ENCODE measurements around the gene NMU. TPM values are rescaled to one million over a fixed set of nuclear protein-coding genes. Genes with fewer than 3 reads are reported as not detected.

NMU gene
- total and polyA plus RNA-seq, 2 donors from 2014 or later, result 0.54 to 0.79 TPM

- H3K36me3 ChIP-seq (ENCODE audit: control insufficient read depth in 2 of 3, insufficient read depth in 3 of 3, low read length in 3 of 3), result no peaks in the 10 kb centered on the region
- DNase-seq (no peak), FAIRE-seq (no peak)
- peak overlapping the region; percentile 81 to 91 (median 87) for H3K4me3 ChIP-seq (ENCODE audit: low read length in 3 of 3)
- H3K9me3 ChIP-seq (ENCODE audit: control insufficient read depth in 2 of 3, insufficient read depth in 1 of 3, low read length in 3 of 3), result no peaks in the 10 kb centered on the region
- TF ChIP-seq CTCF (IDR thresholded peaks at IDR 0.05; ENCODE audit: borderline replicate concordance, extremely low read depth, insufficient read depth), result no peak
- H3K4me1 ChIP-seq (ENCODE audit: control insufficient read depth in 2 of 3, insufficient read depth in 2 of 3, low read depth in 1 of 3, low read length in 3 of 3), result peaks cover 0 to 10% (median 4%) of the 10 kb centered on the region in 3 donors
- H3K27me3 ChIP-seq (ENCODE audit: control insufficient read depth, insufficient read depth, low read length), result no peaks in the 10 kb centered on the region
- H3K27ac ChIP-seq (ENCODE audit: low read depth in 2 of 2, low read length in 2 of 2), result peak overlapping the region in 1 of 2 donors; percentile 96
- peak overlapping the region; percentile 74 to 97 (median 83) for H3K9ac ChIP-seq (ENCODE audit: low read length in 3 of 3)
- intact Hi-C loops (cut with DNase I), result no loop called here
These were observed 88.2 kb downstream of the NMU start for GRCh38 chr4:55547918-55548317.

- no peaks in the 10 kb centered on the region for H3K27me3 ChIP-seq (ENCODE audit: control insufficient read depth, insufficient read depth, low read length)
- intact Hi-C loops (cut with DNase I), result no loop called here
- FAIRE-seq (no peak), DNase-seq (peak in 1 of 5 donors; percentile 81)
- H3K4me3 ChIP-seq (ENCODE audit: low read length in 3 of 3), result peak overlapping the region; percentile 81 to 91 (median 87)
- peak overlapping the region; percentile 74 to 97 (median 83) for H3K9ac ChIP-seq (ENCODE audit: low read length in 3 of 3)
- H3K27ac ChIP-seq (ENCODE audit: low read depth in 2 of 2, low read length in 2 of 2), result peak overlapping the region; percentile 87 to 96
- no peak for TF ChIP-seq CTCF (IDR thresholded peaks at IDR 0.05; ENCODE audit: borderline replicate concordance, extremely low read depth, insufficient read depth)
- no peaks in the 10 kb centered on the region for H3K36me3 ChIP-seq (ENCODE audit: control insufficient read depth in 2 of 3, insufficient read depth in 3 of 3, low read length in 3 of 3)
- H3K9me3 ChIP-seq (ENCODE audit: control insufficient read depth in 2 of 3, insufficient read depth in 1 of 3, low read length in 3 of 3), result no peaks in the 10 kb centered on the region
- H3K4me1 ChIP-seq (ENCODE audit: control insufficient read depth in 2 of 3, insufficient read depth in 2 of 3, low read depth in 1 of 3, low read length in 3 of 3), result peaks cover 0 to 10% (median 4%) of the 10 kb centered on the region in 3 donors
These were observed 88.7 kb downstream of the NMU start for GRCh38 chr4:55547466-55547770.

- peak within 1 kb of the TSS; percentile 75 to 97 (median 83) for H3K9ac ChIP-seq (ENCODE audit: low read length in 3 of 3)
- H3K27me3 ChIP-seq (ENCODE audit: control insufficient read depth, insufficient read depth, low read length), result no peaks in the 10 kb centered on the region
- TF ChIP-seq CTCF (IDR thresholded peaks at IDR 0.05; ENCODE audit: borderline replicate concordance, extremely low read depth, insufficient read depth), result peak; percentile 29
- no peaks in the 10 kb centered on the region for H3K36me3 ChIP-seq (ENCODE audit: control insufficient read depth in 2 of 3, insufficient read depth in 3 of 3, low read length in 3 of 3)
- DNase-seq (peak in 4 of 5 donors; percentile 92 to 96 (median 95)), FAIRE-seq (no peak)
- H3K4me1 ChIP-seq (ENCODE audit: control insufficient read depth in 2 of 3, insufficient read depth in 2 of 3, low read depth in 1 of 3, low read length in 3 of 3), result peaks cover 0 to 10% (median 4%) of the 10 kb centered on the region in 3 donors
- peak within 1 kb of the TSS; percentile 83 to 91 (median 87) for H3K4me3 ChIP-seq (ENCODE audit: low read length in 3 of 3)
- intact Hi-C loops (cut with DNase I), result no loop called here
- H3K9me3 ChIP-seq (ENCODE audit: control insufficient read depth in 2 of 3, insufficient read depth in 1 of 3, low read length in 3 of 3), result no peaks in the 10 kb centered on the region
- peak within 1 kb of the TSS; percentile 87 to 96 for H3K27ac ChIP-seq (ENCODE audit: low read depth in 2 of 2, low read length in 2 of 2)
These were observed 89.2 kb downstream of the NMU start, which contains the start of gene CLOCK for GRCh38 chr4:55546756-55547465. Gene CLOCK, minus strand, starts transcription at chr4:55546909. Its CDS starts 64,124 bp downstream, at chr4:55482785.

All from kidney (tissue), 14 donors.